Endothelial cell of umbilical vein (primary cell): ENCODE measurements around the gene C1QB.

Experiments
- CTCF ChIP-seq, 2 donors: IDR thresholded peaks; 1 replicate in 1 of 2; 2 replicates in 1 of 2; pipeline ENCODE4 v1.5.1; 2011; ENCODE audit warnings: low read length in 2 of 2, mild to moderate bottlenecking in 2 of 2, moderate library complexity in 2 of 2, control low read depth in 1 of 2, inconsistent platforms in 1 of 2, low read depth in 1 of 2; ENCODE audit not compliant: insufficient read depth in 1 of 2; ENCODE audit errors: extremely low read depth in 1 of 2
- EZH2 ChIP-seq: IDR thresholded peaks from 2 replicates; pipeline ENCODE4 v1.6.1; 2012; ENCODE audit warnings: borderline replicate concordance, low read depth, mild to moderate bottlenecking, moderate library complexity, low read length, inconsistent platforms; ENCODE audit not compliant: severe bottlenecking
- GATA2 ChIP-seq: IDR thresholded peaks from 2 replicates; pipeline ENCODE4 v1.7.0; 2011; ENCODE audit warnings: low read depth, mild to moderate bottlenecking, moderate library complexity, mixed read lengths, low read length; ENCODE audit not compliant: insufficient read length, insufficient read depth
- JUN ChIP-seq: IDR thresholded peaks from 2 replicates; pipeline ENCODE4 v1.6.1; 2011; ENCODE audit warnings: borderline replicate concordance, low read depth; ENCODE audit not compliant: insufficient read length, insufficient read depth
- MAX ChIP-seq: IDR thresholded peaks from 2 replicates; pipeline ENCODE4 v1.6.1; 2011; ENCODE audit not compliant: insufficient read depth, insufficient read length
- MYC ChIP-seq: IDR thresholded peaks from one replicate; pipeline ENCODE4 v1.6.1; 2011; ENCODE audit warnings: mild to moderate bottlenecking, low read depth, low read length
- POLR2A ChIP-seq: IDR thresholded peaks from 2 replicates; pipeline ENCODE4 v1.6.1; 2012; ENCODE audit warnings: low read depth, mild to moderate bottlenecking, control low read depth, low read length
- POLR2AphosphoS5 ChIP-seq: IDR thresholded peaks from 2 replicates; pipeline ENCODE4 v1.6.1; 2012; ENCODE audit warnings: low read depth, mild to moderate bottlenecking, control low read depth, low read length, moderate library complexity; ENCODE audit not compliant: insufficient read depth

- TF ChIP-seq CTCF (IDR thresholded peaks at IDR 0.05; ENCODE audit: extremely low read depth in 1 of 2, insufficient read depth in 1 of 2, low read depth in 1 of 2, low read length in 2 of 2) (no peak), EZH2 (no peak), POLR2A (no peak), POLR2AphosphoS5 (no peak), JUN (no peak), GATA2 (no peak), MYC (no peak), MAX (no peak)
Observed at GRCh38 chr1:22651941-22652856, 837 bp upstream of the C1QB start.
